Epidermal melanocyte (primary cell): ENCODE measurements around the gene POC1A.

Experiments used
- DNase-seq: peaks from one replicate; pipeline ENCODE4 v3.0.0; 2011; ENCODE audit warnings: low spot score; ENCODE audit not compliant: insufficient read length

Gene POC1A

GRCh38 chr3:52068730-52069129, 85.5 kb downstream of the POC1A start:
- no peak for DNase-seq

- no peak for DNase-seq
Measured at GRCh38 chr3:52068055-52068571, 86.1 kb downstream of the POC1A start.

GRCh38 chr3:52067526-52067925, 86.7 kb downstream of the POC1A start:
- no peak for DNase-seq

- no peak for DNase-seq
Measured at GRCh38 chr3:52067046-52067445, 87.2 kb downstream of the POC1A start.

- DNase-seq, result no peak
Measured at GRCh38 chr3:52065264-52065756, 88.9 kb downstream of the POC1A start.

- DNase-seq, result no peak
Measured at GRCh38 chr3:52064561-52064960, 89.7 kb downstream of the POC1A start.

GRCh38 chr3:52063026-52063723, 91.0 kb downstream of the POC1A start:
- no peak for DNase-seq

- DNase-seq, result no peak
Measured at GRCh38 chr3:52062505-52062904, 91.7 kb downstream of the POC1A start.

GRCh38 chr3:52061121-52061910, 92.9 kb downstream of the POC1A start:
- DNase-seq, result no peak

GRCh38 chr3:52059781-52060180, 94.4 kb downstream of the POC1A start:
- DNase-seq, result no peak

GRCh38 chr3:52057812-52058495, 96.3 kb downstream of the POC1A start:
- no peak for DNase-seq

- peak; percentile 98 for DNase-seq
Measured at GRCh38 chr3:52056968-52057811, 97.0 kb downstream of the POC1A start.

- DNase-seq, result no peak
Measured at GRCh38 chr3:52056521-52056967, 97.7 kb downstream of the POC1A start, which contains the start of gene DUSP7. DUSP7 (minus strand) TSS chr3:52056571; CDS start chr3:52056366, 205 bp downstream.

GRCh38 chr3:52055537-52056351, 98.5 kb downstream of the POC1A start:
- no peak for DNase-seq

GRCh38 chr3:52054661-52055511, 99.3 kb downstream of the POC1A start:
- DNase-seq, result no peak

- no peak for DNase-seq
Measured at GRCh38 chr3:52053307-52054304, 100.6 kb downstream of the POC1A start.

GRCh38 chr3:52052831-52053306, 101.4 kb downstream of the POC1A start:
- peak; percentile 68 for DNase-seq

GRCh38 chr3:52051444-52051843, 102.8 kb downstream of the POC1A start:
- DNase-seq, result no peak
